Activated CD4-positive, alpha-beta T cell treated with anti-CD3 and anti-CD28 coated beads, Interleukin-2, amount 50 U/mL, for 48 hours (primary cell): ENCODE results near the gene ZCCHC9.
"Not testable (repeated sequence)": the region's sequence is repeated elsewhere in the genome, so short reads cannot be mapped to it uniquely, and the experiment has no call there.

Experiments used
- DNase-seq, 2 experiments: peaks; one replicate each; pipeline ENCODE4 v3.0.0-alpha.2; 2020

ZCCHC9 gene, protein sequence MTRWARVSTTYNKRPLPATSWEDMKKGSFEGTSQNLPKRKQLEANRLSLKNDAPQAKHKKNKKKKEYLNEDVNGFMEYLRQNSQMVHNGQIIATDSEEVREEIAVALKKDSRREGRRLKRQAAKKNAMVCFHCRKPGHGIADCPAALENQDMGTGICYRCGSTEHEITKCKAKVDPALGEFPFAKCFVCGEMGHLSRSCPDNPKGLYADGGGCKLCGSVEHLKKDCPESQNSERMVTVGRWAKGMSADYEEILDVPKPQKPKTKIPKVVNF

DNA sequence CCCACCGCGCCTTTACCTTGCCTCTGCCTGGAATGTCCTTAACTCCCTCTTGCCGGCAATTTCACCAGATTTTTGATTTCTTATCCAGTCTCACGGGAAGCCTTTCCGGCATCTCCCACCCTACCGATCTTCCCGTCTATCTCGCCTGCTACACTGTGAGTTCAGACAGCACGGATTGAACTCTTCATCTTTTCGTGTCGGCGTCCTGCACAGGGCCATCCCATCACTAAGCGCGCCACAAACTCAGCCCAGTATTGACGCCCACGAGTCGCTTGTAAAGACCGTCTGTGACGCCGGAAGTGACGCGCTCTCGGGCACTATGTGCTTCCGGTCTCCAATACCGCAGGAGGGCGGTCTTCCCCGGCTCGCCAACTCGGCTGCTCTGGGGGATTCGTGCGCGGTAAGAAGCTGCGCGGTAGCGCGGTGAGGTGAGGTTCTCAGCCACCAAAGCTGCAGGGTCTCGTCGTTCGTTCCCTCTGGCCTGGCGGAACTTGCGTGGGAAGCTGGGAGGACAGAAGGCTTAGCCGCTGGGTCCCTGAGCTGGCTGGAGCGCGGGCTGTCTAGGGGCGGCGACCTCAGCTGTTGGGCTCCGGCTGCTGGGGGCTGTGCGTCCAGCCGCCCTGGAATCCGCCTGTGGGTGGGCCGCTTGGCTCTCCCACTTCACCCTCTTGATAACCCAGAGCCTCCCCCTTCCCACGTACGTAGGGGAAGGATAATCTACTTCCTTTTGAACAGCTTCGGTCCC, at the start of gene ZCCHC9:
Gene ZCCHC9, plus strand, starts transcription at position 317 of the 745 bp plus-strand sequence. CDS start 3,171 bp downstream, outside the sequence.
- peak; percentile 92 to 93 for DNase-seq

DNA sequence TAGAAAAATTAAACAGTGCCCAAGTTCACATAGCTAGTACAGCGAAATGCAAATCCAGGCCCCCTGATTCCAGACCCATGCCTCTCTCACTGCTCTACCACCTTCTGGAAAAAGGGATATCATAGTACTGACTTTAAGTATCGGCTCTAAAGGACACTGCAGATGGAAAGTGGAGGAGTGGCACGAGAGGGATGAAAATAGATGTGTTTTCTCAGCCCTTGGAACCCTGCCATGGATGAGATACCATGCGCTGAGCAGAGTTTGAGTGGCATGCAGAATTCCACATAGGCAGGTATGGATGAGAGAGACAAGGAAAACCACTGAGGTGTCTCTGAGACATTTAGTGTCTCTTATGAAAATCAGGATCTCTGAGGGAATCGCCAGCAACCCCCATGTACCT, 49.5 kb upstream of the ZCCHC9 start:
- DNase-seq = no peak

DNA sequence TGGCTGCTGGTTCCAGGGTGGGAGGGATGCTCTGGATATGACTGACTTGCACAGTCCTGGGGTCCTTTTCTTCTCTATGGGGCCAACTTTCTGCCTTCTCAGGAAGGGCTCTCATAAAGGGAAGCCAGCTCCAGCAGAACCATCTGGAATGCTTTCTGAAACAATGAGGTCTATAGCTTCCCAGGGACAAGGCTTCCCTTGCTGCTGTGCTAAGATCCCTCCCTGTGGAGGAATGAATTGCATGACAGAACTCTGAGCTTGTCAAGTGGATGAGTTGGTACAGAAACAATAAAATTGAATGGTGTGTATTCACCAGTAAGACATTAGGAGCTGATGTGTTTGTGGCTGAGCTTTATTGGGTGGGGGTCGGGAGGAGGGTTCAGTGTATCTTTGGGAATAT, 48.5 kb upstream of the ZCCHC9 start:
- no peak for DNase-seq

DNA sequence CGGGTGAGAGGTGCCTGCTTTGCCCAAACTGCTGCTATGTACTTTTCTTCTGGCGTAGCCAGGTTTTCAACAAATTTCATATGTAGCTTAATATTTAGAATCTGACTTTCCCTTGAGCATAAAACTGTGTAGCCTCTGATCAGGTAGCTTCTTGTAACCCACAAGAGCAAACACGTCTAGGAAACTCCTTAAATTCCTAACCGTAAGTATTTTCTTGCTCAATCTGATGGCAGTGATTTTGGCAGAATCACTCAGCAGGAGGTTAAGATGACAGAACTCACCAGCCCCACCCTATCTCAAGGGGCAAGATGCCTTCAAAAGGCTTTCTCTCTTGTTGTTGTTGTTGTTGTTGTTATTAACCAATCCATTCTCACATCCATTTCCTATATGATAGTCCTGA, 47.5 kb upstream of the ZCCHC9 start:
- no peak for DNase-seq

DNA sequence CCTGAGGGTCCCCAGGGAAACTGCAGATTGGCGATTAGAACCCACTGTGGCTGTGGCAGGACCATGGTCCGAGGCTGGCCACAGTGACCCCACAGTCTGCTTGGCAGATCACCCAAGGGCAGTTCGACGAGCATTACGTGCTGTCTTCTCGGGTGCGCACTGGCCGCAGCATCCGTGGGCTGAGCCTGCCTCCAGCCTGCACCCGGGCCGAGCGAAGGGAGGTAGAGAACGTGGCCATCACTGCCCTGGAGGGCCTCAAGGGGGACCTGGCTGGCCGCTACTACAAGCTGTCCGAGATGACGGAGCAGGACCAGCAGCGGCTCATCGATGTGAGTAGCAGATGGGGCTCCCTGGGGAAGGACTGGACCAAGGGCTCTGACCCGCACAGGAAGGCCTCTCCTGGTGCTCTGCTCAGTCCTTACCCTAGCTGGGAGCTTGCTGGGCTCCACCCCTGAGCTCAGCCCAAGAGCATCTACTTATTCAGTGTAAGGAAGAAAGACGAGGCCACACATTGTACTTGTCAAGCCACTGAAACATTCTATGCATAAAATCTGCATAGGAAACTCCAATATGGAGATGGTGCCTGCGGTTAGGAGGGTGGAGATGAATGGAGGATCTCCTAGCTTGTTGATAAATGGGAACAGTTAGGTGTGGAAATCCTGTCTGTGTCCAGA, 46.4 kb upstream of the ZCCHC9 start:
- no peak for DNase-seq

DNA sequence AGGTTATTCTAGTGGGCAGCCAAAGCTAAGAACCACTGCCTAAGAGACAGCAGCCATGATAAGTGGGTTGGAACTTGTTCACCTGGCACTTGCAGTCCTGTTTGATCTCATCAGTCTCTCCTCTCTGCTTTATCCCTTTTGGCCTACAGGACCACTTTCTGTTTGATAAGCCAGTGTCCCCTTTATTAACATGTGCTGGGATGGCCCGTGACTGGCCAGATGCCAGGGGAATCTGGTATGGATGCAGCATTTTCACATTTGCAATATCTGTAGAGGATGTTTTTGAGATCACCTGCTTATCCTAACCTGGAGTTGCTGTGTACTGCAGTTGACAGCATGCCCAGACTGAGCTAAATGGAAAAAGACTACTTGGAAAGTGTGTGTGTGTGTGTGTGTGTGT, 44.6 kb upstream of the ZCCHC9 start:
- no peak for DNase-seq

DNA sequence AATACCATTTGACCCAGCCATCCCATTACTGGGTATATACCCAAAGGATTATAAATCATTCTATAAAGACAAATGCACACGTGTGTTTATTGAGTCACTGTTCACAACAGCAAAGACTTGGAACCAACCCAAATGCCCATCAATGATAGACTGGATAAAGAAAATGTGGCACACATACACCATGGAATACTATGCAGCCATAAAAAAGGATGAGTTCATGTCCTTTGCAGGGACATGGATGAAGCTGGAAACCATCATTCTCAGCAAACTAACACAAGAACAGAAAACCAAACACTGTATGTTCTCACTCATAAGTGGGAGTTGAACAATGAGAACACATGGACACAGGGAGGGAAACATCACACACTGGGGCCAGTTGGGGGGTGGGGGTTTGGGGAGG, 38.6 kb upstream of the ZCCHC9 start:
- DNase-seq = not testable (repeated sequence)

DNA sequence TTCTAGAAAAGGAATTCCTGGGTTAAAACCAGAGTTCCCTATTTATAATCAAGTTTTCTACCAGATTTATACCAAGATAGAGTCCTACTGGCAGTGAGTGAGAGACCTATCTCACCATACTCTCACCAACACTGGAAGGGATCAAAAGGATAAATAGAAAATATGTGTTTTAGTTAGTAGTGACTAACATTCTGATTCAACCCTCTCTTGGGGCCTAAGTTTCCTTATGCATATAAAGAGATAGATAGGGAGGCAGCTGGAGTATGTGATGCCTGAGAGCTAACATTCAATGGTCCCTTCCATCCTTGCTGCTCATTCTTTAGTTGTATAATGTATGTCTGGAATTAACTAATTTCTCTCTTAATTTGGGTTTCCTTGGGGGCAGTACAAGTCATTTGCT, 36.3 kb upstream of the ZCCHC9 start:
- no peak for DNase-seq

DNA sequence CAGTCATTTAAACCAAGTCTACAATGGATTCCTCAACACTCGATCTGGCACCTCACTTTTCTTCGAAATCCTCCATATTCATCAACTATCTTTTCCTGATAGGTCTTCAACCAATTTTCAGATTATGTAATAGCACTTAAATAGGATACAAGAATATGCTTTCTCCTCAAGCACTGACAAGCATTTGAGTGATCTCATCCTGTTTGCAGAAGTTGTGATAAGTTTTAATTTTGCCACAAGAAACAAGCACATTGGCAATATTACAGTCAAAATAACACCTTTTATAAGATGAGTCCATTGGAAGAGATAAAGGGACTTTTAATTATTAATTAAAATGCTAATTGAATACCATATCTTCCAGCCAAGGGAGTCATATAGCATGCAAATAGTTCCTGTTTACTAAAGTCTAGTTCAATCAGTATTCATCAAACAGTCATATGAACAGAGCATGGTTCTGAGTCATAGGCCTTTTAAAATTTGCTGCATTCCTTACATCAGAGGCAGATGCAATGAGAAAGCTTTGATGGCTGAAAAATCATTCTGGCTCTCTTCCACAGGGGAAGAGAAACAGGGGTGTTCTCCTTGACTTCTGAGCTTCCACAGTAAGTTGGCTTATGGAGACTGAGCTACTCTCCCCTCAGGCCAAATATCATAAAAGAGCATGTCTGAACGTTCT, 32.7 kb upstream of the ZCCHC9 start:
- no peak for DNase-seq

DNA sequence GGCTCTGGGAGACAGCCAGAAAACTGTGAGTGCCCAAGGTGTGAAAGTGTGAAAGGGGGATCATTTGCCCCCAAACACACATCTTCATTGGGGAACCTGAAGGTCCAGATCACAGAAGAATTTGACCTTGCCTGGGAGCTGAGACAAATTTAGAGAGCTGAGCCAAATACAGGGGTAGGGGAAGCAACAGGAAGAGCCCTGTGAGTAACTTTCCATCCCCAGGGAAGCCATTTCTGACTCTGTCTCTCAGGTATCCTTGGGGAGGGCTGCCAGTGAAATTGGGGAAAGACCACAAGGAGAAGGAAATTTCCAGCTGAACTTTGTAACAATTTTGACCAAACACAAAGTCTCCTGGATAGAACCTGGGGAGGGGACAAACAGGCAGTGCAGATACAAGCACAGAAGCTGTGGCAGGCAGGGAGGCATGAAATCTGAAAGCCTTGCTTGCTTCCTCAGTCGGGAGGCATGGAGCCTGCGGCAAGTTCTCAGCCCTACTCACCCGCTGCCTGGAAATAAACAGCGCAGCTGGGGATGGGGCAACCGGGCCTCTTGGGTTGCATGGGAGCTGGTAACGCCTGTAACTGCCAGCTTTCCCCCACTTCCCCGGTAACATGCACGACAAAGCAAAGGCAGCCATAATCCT, 31.5 kb upstream of the ZCCHC9 start:
- no peak for DNase-seq

DNA sequence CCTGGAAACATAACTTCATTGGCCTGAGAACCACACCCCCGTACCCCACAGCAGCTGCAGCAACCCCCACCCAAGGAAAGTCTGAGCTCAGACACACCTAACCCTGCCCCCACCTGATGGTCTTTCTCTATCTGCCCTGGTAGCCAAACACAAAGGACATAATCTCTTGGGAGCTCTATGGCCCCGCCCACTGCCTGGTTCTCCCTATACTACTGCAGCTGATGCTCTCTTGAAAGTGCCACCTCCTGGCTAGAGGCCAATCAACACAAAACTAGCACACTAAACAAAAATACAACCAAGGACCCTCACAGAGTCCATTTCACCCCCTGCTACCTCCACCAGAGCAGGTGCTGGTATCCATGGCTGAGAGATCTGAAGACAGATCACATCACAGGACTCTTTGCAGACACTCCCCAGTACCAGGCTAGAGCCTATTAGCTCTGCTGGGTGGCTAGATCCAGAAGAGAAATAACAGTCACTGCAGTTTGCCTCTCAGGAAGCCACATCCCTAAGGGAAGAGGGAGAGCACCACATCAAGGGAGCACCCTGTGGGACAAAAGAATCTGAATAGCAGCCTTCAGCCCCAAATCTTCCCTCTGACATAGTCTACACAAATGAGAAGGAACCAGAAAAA, 30.9 kb upstream of the ZCCHC9 start:
- DNase-seq = not testable (repeated sequence)

DNA sequence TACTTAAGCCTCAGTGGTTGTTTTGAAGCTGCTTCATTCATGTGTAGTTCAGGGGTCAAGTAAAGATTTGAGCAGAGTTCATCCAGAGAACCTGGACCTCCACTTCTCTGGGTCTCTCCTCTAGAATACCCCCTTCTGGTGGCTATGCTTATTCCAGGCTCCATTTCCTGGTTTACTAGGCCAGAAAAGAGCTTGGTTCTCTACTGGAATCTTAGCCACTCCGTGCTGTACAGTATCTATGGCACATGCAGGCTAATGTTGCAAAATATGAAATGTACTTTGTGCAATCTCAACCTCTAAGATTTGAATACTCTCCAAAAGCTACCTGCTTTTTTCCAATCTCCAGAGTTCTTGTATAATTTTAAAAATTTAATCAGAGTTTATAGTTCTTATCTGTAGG, 17.4 kb upstream of the ZCCHC9 start:
- DNase-seq = no peak

DNA sequence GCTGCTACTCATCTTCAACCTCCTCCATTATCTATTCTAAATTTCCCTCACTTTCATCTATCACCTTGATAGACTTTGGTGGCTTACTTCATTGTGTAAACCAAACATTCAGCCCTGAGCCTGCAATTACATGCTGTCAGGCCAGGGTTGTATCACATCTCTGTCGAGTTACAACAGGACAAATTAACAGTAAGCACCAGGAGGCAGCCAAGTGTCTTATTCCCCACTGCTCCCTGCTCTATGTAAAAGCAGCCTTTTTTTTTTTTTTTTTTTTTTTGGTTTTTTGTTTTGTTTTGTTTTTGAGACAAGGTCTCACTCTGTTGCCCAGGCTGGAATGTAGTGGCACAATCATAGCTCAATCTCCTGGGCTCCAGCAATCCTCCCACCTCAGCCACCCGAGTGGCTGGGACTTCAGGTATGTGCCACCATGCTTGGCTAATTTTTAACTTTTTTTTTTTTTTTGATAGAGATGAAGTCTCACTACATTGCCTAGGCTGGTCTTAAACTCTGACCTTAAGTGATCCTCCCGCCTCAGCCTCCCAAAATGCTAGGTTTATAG, 15.2 kb upstream of the ZCCHC9 start:
- DNase-seq = no peak

DNA sequence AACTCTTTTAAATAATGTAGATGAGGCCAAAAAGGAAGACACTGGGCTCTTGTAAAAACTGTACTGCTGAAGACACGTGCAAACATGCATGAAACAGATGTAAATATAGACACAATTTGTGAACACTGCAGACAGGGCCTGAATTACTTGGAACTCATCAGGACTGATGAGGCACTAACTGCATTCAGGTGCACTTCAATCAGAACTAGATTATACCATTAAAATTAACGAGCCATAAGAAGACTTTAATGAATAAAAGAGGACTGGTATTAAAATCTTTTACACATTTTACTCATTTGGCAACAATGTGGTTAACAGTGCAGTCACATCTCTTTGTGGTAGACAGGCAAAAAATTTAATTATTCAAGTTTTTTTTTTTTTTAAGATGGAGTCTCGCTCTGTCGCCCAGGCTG, 13.4 kb upstream of the ZCCHC9 start:
- DNase-seq = no peak

DNA sequence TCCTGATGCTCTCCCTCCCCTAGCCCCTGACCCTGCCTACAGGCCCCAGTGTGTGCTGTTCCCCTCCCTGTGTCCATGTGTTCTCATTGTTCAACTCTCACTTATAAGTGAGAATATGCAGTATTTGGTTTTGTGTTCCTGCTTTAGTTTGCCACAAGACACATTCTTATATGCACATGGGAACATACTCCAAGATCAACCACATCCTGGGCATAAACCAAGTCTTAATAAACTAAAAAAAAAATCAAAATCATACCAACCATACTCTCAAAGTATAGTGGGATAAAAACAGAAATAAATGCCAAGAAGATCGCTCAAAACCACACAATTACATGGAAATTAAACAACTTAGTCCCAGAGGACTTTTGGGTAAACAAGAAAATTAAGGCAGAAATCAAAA, 11.2 kb upstream of the ZCCHC9 start:
- no peak for DNase-seq

DNA sequence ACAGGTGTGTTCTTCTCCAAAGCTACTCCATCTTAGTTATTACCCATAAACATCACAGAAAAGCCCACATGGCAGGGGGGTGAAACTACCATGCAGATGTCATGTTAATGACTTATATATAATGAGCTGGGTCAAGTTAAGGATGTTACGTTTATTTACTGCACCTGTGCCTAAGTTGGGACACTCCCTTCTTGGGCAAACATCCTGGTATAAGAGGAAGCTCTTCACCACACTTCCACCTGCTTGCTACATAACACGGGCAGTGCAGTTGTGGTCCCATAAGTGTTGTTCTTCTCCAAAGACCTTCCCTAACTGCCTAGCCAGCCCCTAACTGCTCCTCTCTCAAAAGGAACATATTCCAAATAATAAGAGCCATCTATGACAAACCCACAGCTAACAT, 9.3 kb upstream of the ZCCHC9 start:
- no peak for DNase-seq

DNA sequence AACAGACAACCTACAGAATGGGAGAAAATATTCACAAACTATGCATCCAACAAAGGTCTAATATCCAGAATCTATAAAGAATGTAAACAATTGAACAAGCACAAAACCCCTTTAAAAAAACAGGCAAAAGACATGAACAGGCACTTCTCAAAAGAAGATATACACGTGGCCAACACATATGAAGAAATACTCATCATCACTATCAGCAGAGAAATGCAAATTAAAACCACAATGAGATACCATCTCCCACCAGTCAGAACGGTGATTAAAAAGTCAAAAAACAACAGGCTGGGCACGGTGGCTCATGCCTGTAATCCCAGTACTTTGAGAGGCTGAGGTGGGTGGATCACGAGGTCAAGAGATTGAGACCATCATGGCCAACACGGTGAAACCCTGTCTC, 7.4 kb upstream of the ZCCHC9 start:
- DNase-seq = not testable (repeated sequence)

DNA sequence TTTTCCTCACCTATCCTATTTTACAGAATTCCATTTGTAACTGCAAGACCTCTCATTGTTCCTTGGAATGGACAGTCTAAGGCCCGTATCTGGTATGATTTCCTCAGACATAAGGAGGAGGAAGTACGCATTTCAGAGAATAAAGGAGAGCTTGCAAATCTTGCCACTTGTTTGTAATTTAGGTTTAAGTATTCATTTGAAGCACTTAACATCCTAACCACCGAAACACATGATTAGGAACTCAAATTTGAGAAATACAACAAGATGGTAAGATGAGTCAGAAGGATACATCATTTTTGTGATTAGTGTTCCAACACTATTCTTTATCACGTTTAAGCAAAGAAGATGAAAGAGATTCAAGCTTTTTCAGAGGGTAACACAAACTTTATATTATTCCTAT, 3.9 kb upstream of the ZCCHC9 start:
- no peak for DNase-seq

DNA sequence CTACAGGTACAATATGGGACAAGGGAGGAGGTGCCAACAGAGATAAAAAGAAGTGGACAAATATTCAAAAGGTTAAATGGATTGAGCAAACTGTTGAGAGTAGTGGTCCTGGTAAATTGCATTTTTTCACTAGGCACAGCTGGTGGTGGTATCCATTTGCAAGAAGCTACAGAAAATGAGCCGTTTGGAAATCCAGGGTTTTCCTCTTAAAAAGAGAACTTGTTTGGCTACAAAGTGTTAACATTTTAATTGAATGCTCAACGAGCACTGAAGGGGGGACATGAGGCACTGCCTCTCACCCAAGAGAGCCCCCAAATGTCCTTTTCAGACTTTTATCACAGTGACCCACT, 491 bp upstream of the ZCCHC9 start:
- DNase-seq = no peak

DNA sequence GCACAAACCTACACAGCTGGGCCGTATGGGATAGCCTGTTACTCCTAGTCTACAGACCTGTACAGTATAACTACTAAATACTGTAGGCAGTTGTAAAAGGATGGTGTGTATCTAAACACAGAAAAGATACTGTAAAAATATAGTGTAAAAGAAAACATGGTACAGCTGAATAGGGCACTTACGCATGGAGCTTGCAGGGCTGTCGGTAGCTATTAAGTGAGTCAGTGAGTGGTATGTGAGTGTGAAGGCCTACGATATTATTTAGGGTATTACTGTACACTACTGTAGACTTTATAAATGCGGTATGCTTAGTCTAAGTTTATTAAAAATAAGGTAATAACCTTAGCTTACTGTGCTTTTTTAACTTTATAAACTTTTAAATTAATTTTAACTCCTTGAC, 1.2 kb downstream of the ZCCHC9 start:
- no peak for DNase-seq

DNA sequence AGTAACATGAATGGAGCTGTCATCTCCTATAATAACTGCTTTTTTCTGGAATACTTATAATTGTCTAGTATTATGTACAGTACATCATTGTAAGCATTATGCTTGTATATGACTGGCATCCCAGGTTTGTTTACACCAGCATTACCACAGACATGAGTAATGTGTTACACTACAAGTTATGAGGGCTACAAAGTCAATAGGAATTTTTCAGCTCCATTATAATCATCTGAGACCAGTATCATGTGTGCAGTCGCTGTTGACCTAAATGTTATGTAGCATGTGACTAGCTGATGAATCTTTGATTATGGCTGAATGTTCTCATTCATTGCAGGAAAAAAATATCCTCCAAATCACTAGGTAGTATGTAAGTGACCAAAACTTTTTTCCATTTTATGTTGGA, 2.2 kb downstream of the ZCCHC9 start:
- no peak for DNase-seq

DNA sequence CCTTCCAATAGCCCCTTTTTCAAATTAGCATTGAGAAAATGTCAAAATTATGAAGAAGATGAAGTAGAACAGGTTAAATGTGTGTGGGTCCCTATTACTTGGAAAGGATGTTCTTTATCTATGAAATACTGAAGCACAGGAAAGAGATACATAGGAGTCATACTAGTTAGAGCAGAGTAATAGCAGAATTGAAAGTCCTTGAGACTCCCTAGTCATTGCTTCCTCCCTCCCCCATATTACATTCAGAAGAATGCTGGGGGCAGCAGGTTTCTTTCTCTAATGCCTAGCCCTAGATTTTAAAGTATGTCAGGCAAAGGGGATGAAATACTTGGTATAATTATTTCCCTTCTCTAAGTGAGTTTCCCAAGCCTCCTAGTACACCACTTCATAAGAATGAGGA, 4.4 kb downstream of the ZCCHC9 start:
- DNase-seq = no peak
